ENCODE results near the gene SART1.
A peak's percentile ranks its signal among the peaks of the same experiment; 100 is the strongest.
"Not testable (repeated sequence)": the region's sequence is repeated elsewhere in the genome, so short reads cannot be mapped to it uniquely, and the experiment has no call there.

SART1 gene

DNA sequence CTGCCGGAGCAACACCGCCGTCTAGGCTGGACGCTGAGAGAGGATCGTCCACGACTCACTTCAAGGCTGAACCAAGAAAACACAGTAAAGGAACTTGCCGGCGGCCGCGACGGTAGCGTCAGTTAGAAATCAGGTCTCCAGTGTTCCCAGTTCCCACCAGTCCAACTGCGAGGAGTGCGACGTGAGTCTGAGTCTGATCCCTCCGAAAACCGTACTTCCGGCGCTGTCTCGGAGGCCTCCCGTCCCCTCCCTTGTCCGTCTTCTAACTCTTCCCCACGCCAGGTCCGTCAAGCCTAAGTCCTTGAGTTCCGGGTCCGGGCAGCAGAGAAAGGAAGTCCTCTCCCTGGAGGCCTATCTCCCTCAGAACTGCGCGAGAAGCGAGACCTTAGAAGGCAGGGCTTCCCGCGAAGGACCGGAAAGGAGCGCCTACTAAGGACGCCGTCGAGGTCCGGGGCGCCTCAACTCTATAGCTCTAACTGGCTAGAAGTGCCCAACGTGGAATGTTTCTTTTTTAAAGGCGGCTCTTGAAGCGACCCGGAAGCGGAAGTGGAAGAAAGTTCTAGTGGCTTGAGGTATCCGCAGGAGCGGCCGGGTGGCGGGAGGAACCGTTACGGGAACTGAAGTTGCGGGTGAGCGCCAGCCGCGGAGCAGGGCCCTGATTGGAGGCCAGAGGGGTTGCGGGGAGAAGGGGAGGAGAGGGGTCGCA is 40.6 kb downstream of the SART1 start, which contains the start of the genes BANF1 and EIF1AD:
Gene BANF1 (plus strand): TSS at position 562 of the 706 bp plus-strand sequence. CDS start 748 bp downstream, outside the sequence.
Gene EIF1AD (minus strand): TSS at position 216 of the 706 bp plus-strand sequence. CDS start 1,768 bp downstream, outside the sequence.
- DNase-seq (ENCODE audit: low spot score): peak; percentile 95

- no peak for DNase-seq (ENCODE audit: low spot score)
These were observed 41.2 kb downstream of the SART1 start for GRCh38 chr11:66002648-66003225.

- DNase-seq (ENCODE audit: low spot score): no peak
These were observed 41.8 kb downstream of the SART1 start for GRCh38 chr11:66003291-66003690.

- DNase-seq (ENCODE audit: low spot score): no peak
These were observed 42.7 kb downstream of the SART1 start for GRCh38 chr11:66004186-66004585.

DNA sequence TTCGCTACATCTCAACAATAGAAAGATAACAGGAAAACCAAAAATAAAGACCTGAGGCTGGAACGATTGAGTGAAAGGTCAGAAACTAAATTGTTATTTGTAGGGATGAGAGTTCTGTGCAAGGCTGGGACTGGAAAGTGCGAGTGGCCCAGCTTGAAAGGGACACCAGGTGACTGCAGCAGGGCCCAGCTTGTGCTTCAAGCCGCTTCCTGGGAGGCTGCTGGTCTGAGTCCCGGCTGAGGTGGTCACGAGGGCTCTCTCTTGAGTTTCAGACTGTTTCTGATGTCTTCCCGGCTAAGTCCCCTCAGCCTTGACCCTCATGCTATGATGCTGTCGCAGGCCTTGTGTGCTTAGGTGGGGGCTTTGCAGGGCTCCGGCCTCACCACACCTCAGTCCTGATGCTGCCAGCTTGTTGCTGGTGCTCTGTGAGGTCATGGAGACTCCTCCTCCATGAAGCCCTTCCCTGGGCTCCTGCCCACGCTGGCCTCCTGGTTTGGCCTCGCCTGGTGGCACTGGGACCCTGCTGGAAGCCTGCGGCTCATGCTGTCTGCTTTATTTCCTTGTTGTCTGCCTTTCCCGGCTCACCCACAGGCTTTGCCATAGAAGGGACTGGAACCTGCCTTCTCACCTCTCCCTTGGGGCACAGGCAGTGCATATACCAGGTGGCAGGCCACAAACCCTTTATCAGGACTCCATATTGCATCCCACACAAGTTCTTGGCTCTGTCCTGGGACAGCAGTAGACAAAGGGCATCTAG is 44.8 kb downstream of the SART1 start:
- DNase-seq (ENCODE audit: low spot score): no peak

GRCh38 chr11:66006891-66007176 is 45.3 kb downstream of the SART1 start:
- DNase-seq (ENCODE audit: low spot score): no peak

GRCh38 chr11:66007201-66007634 is 45.7 kb downstream of the SART1 start:
- DNase-seq (ENCODE audit: low spot score): no peak

DNA sequence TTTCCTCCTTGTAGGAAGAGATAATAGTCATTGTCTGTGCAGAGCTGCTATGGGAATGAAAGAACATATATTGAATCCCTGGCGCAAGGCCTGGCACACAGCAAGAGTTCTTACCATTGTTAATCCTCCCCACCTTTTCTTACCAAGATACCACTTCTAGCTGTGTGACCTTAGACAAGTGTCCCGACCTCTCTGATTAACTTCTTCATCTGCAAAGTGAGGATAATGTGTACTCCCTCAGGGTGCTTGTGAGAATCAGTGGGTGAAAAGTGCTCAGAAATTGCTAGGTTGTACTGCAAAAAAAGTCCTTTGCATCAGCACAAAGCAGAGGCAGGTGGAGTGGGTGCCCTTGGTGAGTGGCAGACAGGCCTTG is 46.5 kb downstream of the SART1 start:
- DNase-seq (ENCODE audit: low spot score): no peak

GRCh38 chr11:66008468-66009101 is 47.1 kb downstream of the SART1 start:
- DNase-seq (ENCODE audit: low spot score): peak; percentile 41

DNA sequence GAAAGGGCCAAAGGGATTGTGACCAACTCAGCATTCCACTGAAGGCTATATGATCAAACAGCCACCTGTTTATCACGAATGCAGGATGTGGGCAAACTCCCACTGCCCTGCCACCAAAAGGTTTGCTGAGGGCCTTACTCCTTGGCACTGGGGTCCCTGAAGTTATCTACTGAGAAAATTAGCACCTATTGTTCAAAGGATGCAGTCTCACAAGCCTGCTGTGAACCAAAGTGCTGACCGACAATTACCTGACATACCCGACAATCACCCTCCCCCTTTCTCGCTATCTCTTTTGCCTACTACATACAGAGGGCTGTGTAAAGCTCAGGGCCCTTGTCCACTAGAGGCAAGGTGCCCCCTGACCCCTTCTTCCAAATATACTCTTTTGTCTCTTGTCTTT is 48.5 kb downstream of the SART1 start:
- not testable (repeated sequence) for DNase-seq (ENCODE audit: low spot score)

DNA sequence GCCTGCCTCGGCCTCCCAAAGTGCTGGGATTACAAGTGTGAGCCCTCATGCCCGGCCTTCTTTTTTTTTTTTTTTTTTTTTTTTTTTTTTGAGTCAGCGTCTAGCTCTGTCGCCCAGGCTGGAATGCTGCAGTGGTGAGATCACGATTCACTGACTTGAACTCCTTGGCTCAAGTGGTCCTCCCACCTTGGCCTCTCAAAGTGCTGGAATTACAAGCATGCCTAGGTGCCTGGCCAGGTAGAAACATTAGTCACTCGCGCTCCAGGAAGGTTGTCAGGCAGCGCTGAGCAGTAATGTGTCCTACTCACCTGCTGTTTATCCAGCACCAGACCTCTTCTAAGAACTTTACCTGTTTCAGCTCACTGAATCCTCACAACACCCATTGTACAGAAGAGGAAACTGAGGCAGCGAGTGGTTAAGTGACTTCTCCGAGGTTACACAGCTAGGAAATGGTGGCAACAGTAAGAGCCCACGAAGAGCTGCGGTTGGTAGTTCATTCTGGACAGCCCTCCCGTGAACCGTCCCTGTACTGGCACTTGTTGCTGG is 49.8 kb downstream of the SART1 start:
- no peak for DNase-seq (ENCODE audit: low spot score)

- DNase-seq (ENCODE audit: low spot score): no peak
These were observed 50.3 kb downstream of the SART1 start, which contains the start of gene CST6 for GRCh38 chr11:66011785-66012303. Gene CST6, plus strand, starts transcription at chr11:66012008. Its CDS starts 37 bp downstream, at chr11:66012045.

- DNase-seq (ENCODE audit: low spot score): no peak
These were observed 50.9 kb downstream of the SART1 start for GRCh38 chr11:66012371-66012945.

DNA sequence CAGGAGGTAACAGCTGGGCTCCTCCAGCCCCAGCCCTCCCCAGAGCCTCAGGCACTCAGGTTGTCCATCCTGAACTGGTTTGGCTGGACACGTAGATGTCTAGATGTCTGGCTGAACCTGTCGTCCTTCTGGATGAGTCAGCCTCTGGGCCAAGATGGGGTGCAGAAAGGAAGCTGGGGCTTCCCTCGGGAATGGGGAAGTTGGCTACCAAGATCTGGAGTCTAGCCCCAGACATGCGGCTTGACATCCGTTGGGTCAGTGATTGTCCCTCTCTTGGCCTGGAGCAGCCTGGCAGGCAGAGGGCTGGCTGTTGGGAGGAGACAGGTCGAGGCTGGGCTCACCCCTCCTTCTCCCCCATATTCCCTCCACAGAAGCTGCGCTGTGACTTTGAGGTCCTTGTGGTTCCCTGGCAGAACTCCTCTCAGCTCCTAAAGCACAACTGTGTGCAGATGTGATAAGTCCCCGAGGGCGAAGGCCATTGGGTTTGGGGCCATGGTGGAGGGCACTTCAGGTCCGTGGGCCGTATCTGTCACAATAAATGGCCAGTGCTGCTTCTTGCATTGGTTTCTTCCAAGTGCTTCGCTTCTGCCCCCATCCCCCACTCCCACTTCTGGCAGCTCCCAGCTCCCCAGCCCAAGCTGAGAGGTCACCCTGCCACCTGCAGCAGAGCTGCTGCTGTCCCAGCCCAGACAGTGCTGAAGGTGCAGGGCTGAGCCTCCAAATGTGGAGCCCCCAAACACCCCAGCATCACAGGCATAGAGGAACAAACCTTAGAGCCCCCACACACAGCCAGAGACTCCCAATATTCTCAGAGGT is 51.6 kb downstream of the SART1 start:
- DNase-seq (ENCODE audit: low spot score): no peak

DNA sequence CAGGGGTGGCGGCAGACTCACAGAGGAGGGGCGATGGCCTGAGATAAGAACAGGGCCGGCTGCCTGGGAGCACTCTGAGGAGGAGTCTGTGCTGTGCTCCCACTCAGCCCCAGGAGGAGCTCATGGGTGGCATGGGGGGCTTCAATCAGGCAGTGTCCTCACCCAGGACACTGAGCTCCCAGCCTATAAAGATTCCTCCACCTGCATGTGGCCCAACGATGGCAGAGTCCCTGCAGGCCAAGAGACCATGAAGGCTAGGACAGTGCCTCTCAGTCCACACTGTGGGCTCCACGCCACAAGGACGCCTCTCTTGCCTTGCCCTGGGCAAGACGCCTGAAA is 52.2 kb downstream of the SART1 start:
- DNase-seq (ENCODE audit: low spot score): no peak

GRCh38 chr11:66014804-66015453 is 53.4 kb downstream of the SART1 start:
- no peak for DNase-seq (ENCODE audit: low spot score)

DNA sequence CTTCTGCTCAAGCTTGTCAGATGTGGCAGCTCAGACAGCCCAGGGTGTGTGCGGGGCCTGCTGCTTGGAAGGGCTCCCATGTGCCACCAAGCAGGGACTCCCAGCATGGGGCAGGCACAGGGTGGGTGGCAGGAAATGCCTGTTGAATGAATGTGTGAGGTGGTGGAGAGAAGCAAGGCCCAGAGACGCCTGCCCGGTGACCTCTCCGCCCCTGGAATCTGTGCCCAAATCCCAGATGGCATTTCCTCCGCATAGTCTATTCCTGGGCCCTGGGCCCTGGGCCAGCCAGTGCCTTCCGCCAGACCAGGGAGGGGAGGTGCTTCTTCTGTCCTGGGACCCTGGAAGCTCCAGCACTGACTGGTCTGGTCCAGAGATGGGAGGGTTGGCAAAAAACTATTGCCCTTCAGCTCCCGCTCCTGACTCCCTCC is 53.9 kb downstream of the SART1 start:
- DNase-seq (ENCODE audit: low spot score): no peak

GRCh38 chr11:66015936-66016792 is 54.6 kb downstream of the SART1 start:
- DNase-seq (ENCODE audit: low spot score): no peak

DNA sequence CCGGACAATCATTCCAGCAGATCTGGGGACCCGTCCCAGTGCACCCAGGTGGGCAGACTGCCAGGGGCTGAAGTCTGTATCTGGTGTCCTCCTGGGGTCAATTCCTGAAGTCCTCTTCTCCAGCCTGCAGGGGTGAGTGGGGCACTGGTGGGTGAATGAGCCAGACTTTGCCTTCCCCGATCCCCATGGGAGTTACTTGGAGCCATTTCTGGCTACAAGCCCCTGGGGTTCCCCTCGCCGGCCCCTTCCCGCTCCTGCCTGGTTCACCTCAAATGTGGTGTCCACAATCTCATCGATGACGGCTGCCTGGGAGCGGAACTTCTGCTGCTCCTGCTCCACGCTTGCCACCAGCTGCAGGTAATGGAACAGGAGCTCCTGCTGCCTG is 55.3 kb downstream of the SART1 start:
- no peak for DNase-seq (ENCODE audit: low spot score)
